HCT116 (cell line): ENCODE results near the gene CHSY1. TPM values are rescaled to one million over a fixed set of nuclear protein-coding genes. Genes with fewer than 3 reads are reported as not detected.

Experiments
- ATAC-seq: fragments of 200-7000 bp; cut with Tn5 transposase; 2 replicates; pipeline ENCODE4 v1.9.1; 2020; ENCODE audit warnings: mild to moderate bottlenecking, moderate library complexity
- BruUV-seq: library from RNA; stranded (reverse); fragments of 400-500 nt; replicated peaks from 2 replicates; lab custom pipeline; 2021; lab: Mats Ljungman, UMichigan
- CTCF ChIA-PET: fragments of 300-600 bp; sonication (Branson Sonifier 250); formaldehyde crosslinking; loops from one replicate; lab custom pipeline; 2021; ENCODE audit warnings: antibody characterized with exemption; lab: Charles Lee
- POLR2A ChIA-PET: fragments of 300-600, 350-600 bp; sonication (Branson Sonifier 250); formaldehyde crosslinking; loops from one replicate; lab custom pipeline; 2021; ENCODE audit warnings: antibody characterized with exemption; lab: Charles Lee
- RAD21 ChIA-PET, 2 experiments: fragments of 300-600 bp; sonication (Branson Sonifier 250); formaldehyde crosslinking; loops; one replicate each; lab custom pipeline; 2023; ENCODE audit warnings: low total read pairs in 2 of 2; ENCODE audit not compliant: uncharacterized antibody in 2 of 2, unreplicated experiment in 2 of 2, low non-redundant PET in 1 of 2; lab: Charles Lee
- DNase-seq: peaks from one replicate; pipeline ENCODE4 v3.0.0-alpha.2; 2010; ENCODE audit warnings: low read depth, low spot score
- H2AFZ ChIP-seq: fragments of 200-600 bp; shearing (Covaris generic), sonication (generic); 2 replicates; pipeline ENCODE4 v1.6.1; 2017; ENCODE audit warnings: low read depth, mixed run types, mixed read lengths, antibody characterized with exemption, low read length; ENCODE audit not compliant: poor library complexity, severe bottlenecking
- H3K27ac ChIP-seq: 2 replicates; pipeline ENCODE4 v1.5.1; 2012; ENCODE audit warnings: low read depth, low read length
- H3K27me3 ChIP-seq: fragments of 200-600 bp; sonication (generic); 2 replicates; pipeline ENCODE4 v1.6.1; 2016; ENCODE audit warnings: mixed run types, low read length, mixed read lengths; ENCODE audit not compliant: insufficient read depth
- H3K36me3 ChIP-seq, 2 experiments: fragments of 200-500 bp in 1 of 2; fragments of 200-600 bp in 1 of 2; sonication (Bioruptor generic) in 1 of 2; sonication (generic) in 1 of 2; 2 replicates each; pipeline versions ENCODE4 v1.5.1 to v1.6.1; 2014 to 2016; ENCODE audit warnings: low read length in 2 of 2, inconsistent platforms in 1 of 2, mixed read lengths in 1 of 2, mixed run types in 1 of 2; ENCODE audit not compliant: insufficient read depth in 2 of 2, control insufficient read depth in 1 of 2
- H3K4me1 ChIP-seq, 2 experiments: fragments of 200-600 bp in 1 of 2; sonication (generic) in 1 of 2; 2 replicates each; pipeline versions ENCODE4 v1.5.1 to v1.6.1; 2012 to 2017; ENCODE audit warnings: low read length in 2 of 2, inconsistent platforms in 1 of 2, mild to moderate bottlenecking in 1 of 2, mixed read lengths in 1 of 2, mixed run types in 1 of 2, moderate library complexity in 1 of 2; ENCODE audit not compliant: insufficient read depth in 2 of 2, control insufficient read depth in 1 of 2
- H3K4me2 ChIP-seq: fragments of 200-600 bp; sonication (generic); 2 replicates; pipeline ENCODE4 v1.6.1; 2017; ENCODE audit warnings: mixed run types, low read length, mixed read lengths
- H3K4me3 ChIP-seq, 2 experiments: fragments of 200-600 bp in 1 of 2; sonication (generic) in 1 of 2; replicated peaks in 1 of 2; 2 replicates each; pipeline ENCODE4 v1.5.1; 2011 to 2016; ENCODE audit warnings: low read length in 2 of 2, control low read depth in 1 of 2, low read depth in 1 of 2, mild to moderate bottlenecking in 1 of 2, mixed read lengths in 1 of 2, mixed run types in 1 of 2
- H3K79me2 ChIP-seq: fragments of 200-600 bp; sonication (generic); 2 replicates; pipeline ENCODE4 v1.6.1; 2017; ENCODE audit warnings: mild to moderate bottlenecking, mixed run types, low read length, moderate library complexity, mixed read lengths; ENCODE audit not compliant: insufficient read depth
- H3K9ac ChIP-seq: fragments of 200-600 bp; sonication (generic); 2 replicates; pipeline ENCODE4 v1.6.1; 2016; ENCODE audit warnings: low read length, mixed read lengths
- H3K9me2 ChIP-seq: fragments of 200-600 bp; sonication (generic), shearing (Covaris generic); 2 replicates; pipeline ENCODE4 v1.6.1; 2017; ENCODE audit warnings: mixed run types, mild to moderate bottlenecking, moderate library complexity; ENCODE audit not compliant: insufficient read depth
- H3K9me3 ChIP-seq, 2 experiments: fragments of 200-500 bp in 1 of 2; fragments of 200-600 bp in 1 of 2; sonication (Bioruptor generic) in 1 of 2; sonication (generic) in 1 of 2; 2 replicates each; pipeline ENCODE4 v1.6.1; 2014 to 2017; ENCODE audit warnings: low read length in 2 of 2, mixed read lengths in 2 of 2, inconsistent platforms in 1 of 2, low read depth in 1 of 2, mild to moderate bottlenecking in 1 of 2, mixed run types in 1 of 2, moderate library complexity in 1 of 2; ENCODE audit not compliant: control insufficient read depth in 1 of 2, insufficient read depth in 1 of 2
- H4K20me1 ChIP-seq: fragments of 200-600 bp; sonication (generic), shearing (Covaris generic); 2 replicates; pipeline ENCODE4 v1.6.1; 2017; ENCODE audit warnings: mixed run types, mild to moderate bottlenecking, moderate library complexity; ENCODE audit not compliant: insufficient read depth
- ELF1 ChIP-seq: IDR thresholded peaks from 2 replicates; pipeline ENCODE4 v1.6.1; 2012; ENCODE audit warnings: low read depth, borderline replicate concordance
- JUND ChIP-seq: IDR thresholded peaks from 2 replicates; pipeline ENCODE4 v1.6.1; 2012
- POLR2AphosphoS5 ChIP-seq: IDR thresholded peaks from 2 replicates; pipeline ENCODE4 v1.6.1; 2011; ENCODE audit warnings: mild to moderate bottlenecking, low read depth, low read length, moderate library complexity
- YY1 ChIP-seq: IDR thresholded peaks from 2 replicates; pipeline ENCODE4 v1.6.1; 2011; ENCODE audit warnings: low read length, low read depth, moderate library complexity, mild to moderate bottlenecking; ENCODE audit not compliant: insufficient replicate concordance; ENCODE audit errors: extremely low read depth
- ZFX ChIP-seq: fragments of 450-650 bp; IDR thresholded peaks from 2 replicates; pipeline ENCODE4 v1.6.1; 2017
- ZNF274 ChIP-seq: fragments of 200-500 bp; sonication (Bioruptor generic); IDR thresholded peaks from 2 replicates; pipeline ENCODE4 v1.6.1; 2014; ENCODE audit warnings: mild to moderate bottlenecking, low read depth, low read length, inconsistent platforms
- intact Hi-C: fragments of 100-400 bp; cut with micrococcal nuclease; formaldehyde crosslinking; loops from 2 replicates; pipeline ENCODE4 v1.10.0; 2022
- total RNA-seq: library from RNA; stranded (reverse); gene quantifications from one replicate; pipeline ENCODE4 v1.2.1, GENCODE V29; 2021; ENCODE audit not compliant: unreplicated experiment

CHSY1 gene
- total RNA-seq, 1 experiment from 2014 or later: 25.4 TPM

DNA sequence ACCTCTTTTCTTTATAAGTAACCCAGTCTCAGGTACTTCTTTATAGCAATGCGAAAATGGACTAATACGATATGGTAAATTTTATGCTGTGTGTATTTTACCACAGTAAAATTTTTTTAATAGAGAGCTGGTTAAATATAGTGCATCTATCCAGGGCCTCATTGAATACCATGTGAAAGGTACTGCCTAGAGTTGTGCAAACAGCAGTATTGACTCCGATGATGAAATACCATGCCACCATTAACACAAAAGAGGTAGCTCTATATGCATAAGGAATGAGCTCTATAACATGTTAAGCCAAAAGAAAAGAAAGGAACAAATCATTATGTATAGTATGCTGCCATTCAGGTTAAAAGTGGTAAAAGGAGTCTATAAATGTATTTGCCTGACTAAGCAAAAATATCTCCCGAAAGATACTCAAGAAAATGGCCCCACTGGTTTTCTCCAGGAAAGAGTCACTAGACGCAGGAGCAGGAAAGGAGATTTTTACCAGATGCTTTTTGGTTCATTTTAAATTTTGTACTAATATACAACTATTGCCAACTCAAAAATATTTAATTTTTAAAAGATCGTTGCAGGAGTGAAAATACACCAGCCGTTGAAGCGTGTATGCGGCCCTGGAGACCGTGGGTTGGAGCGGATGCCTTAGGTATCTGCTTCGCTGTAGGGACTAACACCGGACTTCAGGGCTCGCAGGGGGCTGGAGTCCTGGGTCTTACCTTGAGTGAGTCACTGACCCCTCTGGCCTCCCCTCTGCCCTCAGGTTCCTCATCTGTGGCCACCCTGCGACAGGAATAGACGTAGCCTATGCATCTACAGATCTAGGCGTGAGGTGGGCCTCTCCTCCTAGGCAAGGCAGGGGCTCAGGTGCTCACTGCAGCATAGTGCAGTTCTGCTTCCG lies 120.1 kb downstream of the CHSY1 start:
- BruUV-seq: no TSS peak
- Histone ChIP-seq H3K4me1 (peaks cover 20 to 23% of the 10 kb centered on the region in 2 experiments), H3K4me2 (no peak overlapping the region), H3K9ac (no peak overlapping the region), H3K36me3 (no peaks in the 10 kb centered on the region), H3K27me3 (0 out of 2 replicates have a peak, but pooled peaks cover 5% of the 10 kb centered on the region), H4K20me1 (no peaks in the 10 kb centered on the region), H3K9me3 (no peaks in the 10 kb centered on the region), H3K4me3 (no peak overlapping the region), H3K79me2 (no peaks in the 10 kb centered on the region), H3K9me2 (no peaks in the 10 kb centered on the region), H2AFZ (no peak overlapping the region), H3K27ac (no peak overlapping the region)
- DNase-seq (no peak), ATAC-seq (no peak)
- ChIA-PET RAD21 (no interaction called here), POLR2A (no interaction called here), CTCF (no interaction called here)
- intact Hi-C loops: no loop called here
- TF ChIP-seq JUND (no peak), ZFX (no peak), ELF1 (no peak)

DNA sequence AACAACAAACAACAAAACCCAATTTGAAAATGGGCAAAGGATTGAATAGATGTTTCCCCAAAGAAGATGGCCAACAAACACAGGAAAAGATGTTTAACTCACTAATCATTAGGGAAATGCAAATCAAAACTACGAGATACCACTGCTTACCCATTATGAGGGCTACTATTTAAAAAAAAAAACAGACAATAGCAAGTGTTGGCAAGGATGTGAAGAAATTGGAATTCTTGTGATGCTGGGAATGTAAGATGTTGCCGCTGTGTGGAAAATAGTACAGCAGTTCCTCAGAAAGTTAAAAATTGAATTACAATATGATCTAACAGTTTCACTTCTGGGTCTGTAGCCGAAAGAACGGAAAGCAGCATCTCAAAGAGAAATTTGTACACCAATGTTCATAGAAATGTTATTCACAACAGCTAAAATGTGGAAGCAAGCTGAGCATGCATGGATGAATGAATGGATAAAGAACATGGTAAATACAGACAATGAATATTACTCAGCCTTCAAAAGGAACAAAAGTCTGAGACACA lies 121.9 kb downstream of the CHSY1 start:
- ChIA-PET CTCF (no interaction called here), RAD21 (no interaction called here), POLR2A (no interaction called here)
- H4K20me1 ChIP-seq: no peaks in the 10 kb centered on the region
- H3K9me2 ChIP-seq: no peaks in the 10 kb centered on the region
- no peak for TF ChIP-seq POLR2AphosphoS5
- no peak for TF ChIP-seq ZNF274
- TF ChIP-seq YY1: no peak
- no peak for TF ChIP-seq ELF1
- ATAC-seq (no peak), DNase-seq (no peak)
- H3K4me1 ChIP-seq: peaks cover 37 to 40% of the 10 kb centered on the region in 2 experiments
- no peaks in the 10 kb centered on the region for H3K79me2 ChIP-seq
- 0 out of 2 replicates have a peak, but pooled peaks cover 5% of the 10 kb centered on the region for H3K27me3 ChIP-seq
- intact Hi-C loops: no loop called here
- H3K27ac ChIP-seq: no peak overlapping the region
- no peak overlapping the region for H3K4me2 ChIP-seq
- no peaks in the 10 kb centered on the region for H3K36me3 ChIP-seq
- no TSS peak for BruUV-seq
- no peaks in the 10 kb centered on the region for H3K9me3 ChIP-seq
- H3K4me3 ChIP-seq: no peak overlapping the region
- H3K9ac ChIP-seq: no peak overlapping the region
- no peak overlapping the region for H2AFZ ChIP-seq
